Smooth muscle cell (in vitro differentiated cells): ENCODE measurements around the gene SLC6A7. TPM values are rescaled to one million over a fixed set of nuclear protein-coding genes. Genes with fewer than 3 reads are reported as not detected.

ENCODE experiments used
- DNase-seq: peaks from one replicate; lab custom pipeline; 2025; ENCODE audit not compliant: unreplicated experiment; lab: John Stamatoyannopoulos, UW
- H2AFZ ChIP-seq: fragments of 200-600 bp; sonication (generic); 2 replicates; pipeline ENCODE4 v1.6.0; 2016; ENCODE audit warnings: antibody characterized with exemption, low read depth, mild to moderate bottlenecking
- H3F3A ChIP-seq: fragments of 200-600 bp; sonication (generic); 2 replicates; pipeline ENCODE4 v1.6.0; 2017; ENCODE audit warnings: antibody characterized with exemption, low read depth
- H3K27ac ChIP-seq: fragments of 200-600 bp; sonication (generic); 2 replicates; pipeline ENCODE4 v1.5.1; 2016; ENCODE audit warnings: low read depth, mild to moderate bottlenecking
- H3K27me3 ChIP-seq: fragments of 200-600 bp; sonication (generic); 2 replicates; pipeline ENCODE4 v1.6.1; 2016; ENCODE audit warnings: low read depth, mild to moderate bottlenecking
- H3K36me3 ChIP-seq: fragments of 200-600 bp; sonication (generic); 2 replicates; pipeline ENCODE4 v1.5.1; 2016; ENCODE audit warnings: low read depth
- H3K4me1 ChIP-seq: fragments of 200-600 bp; sonication (generic); 2 replicates; pipeline ENCODE4 v1.5.1; 2016; ENCODE audit warnings: low read depth
- H3K4me2 ChIP-seq: fragments of 200-600 bp; sonication (generic); 2 replicates; pipeline ENCODE4 v1.6.0; 2016; ENCODE audit warnings: mild to moderate bottlenecking
- H3K4me3 ChIP-seq: fragments of 200-600 bp; sonication (generic); 2 replicates; pipeline ENCODE4 v1.5.1; 2016; ENCODE audit warnings: mild to moderate bottlenecking
- H3K79me2 ChIP-seq: fragments of 200-600 bp; sonication (generic); 2 replicates; pipeline ENCODE4 v1.6.0; 2016; ENCODE audit warnings: low read depth, mild to moderate bottlenecking
- H3K9ac ChIP-seq: fragments of 200-600 bp; sonication (generic); 2 replicates; pipeline ENCODE4 v1.6.0; 2016; ENCODE audit warnings: low read depth
- H3K9me3 ChIP-seq: fragments of 200-600 bp; sonication (generic); replicated peaks from 2 replicates; pipeline ENCODE4 v1.5.1; 2016; ENCODE audit warnings: low read depth
- H4K20me1 ChIP-seq: fragments of 200-600 bp; sonication (generic); 2 replicates; pipeline ENCODE4 v1.6.0; 2016; ENCODE audit warnings: low read depth
- WGBS: methylation state at CpG from one replicate; pipeline ENCODE4 v1.1.7; 2016; ENCODE audit warnings: low lambda C conversion rate; 5-methylcytosine and 5-hydroxymethylcytosine counted together
- polyA plus RNA-seq: library from polyadenylated mRNA; unstranded; fragments of >200 nt; fragmentation: Nextera tagmentation; extraction: Ambion mirVana; gene quantifications from 2 replicates; pipeline ENCODE4 v1.2.1, GENCODE V29; 2016
- total RNA-seq: library from RNA; depleted of rRNA; stranded (reverse); fragments of >200 nt; gene quantifications from 2 replicates; pipeline ENCODE4 v1.2.3, GENCODE V29; 2014
- TF ChIP-seq, protein P1 (sequence below): fragments of 200-600 bp; sonication (generic); IDR thresholded peaks from 2 replicates; pipeline ENCODE4 v1.5.1; 2017; ENCODE audit warnings: borderline replicate concordance, mild to moderate bottlenecking, antibody characterized with exemption; ENCODE audit not compliant: insufficient read depth, poor library complexity, severe bottlenecking

SLC6A7 gene
- total and polyA plus RNA-seq, 2 experiments from 2014 or later = 0.10 TPM; not detected in 1

GRCh38 chr5:150153957-150154617 lies 35.8 kb upstream of the SLC6A7 start:
- Histone ChIP-seq H3K36me3 (no peaks in the 10 kb centered on the region), H3K4me2 (peak overlapping the region; percentile 94), H3K79me2 (peaks cover 63% of the 10 kb centered on the region), H3K4me3 (peak overlapping the region; percentile 70), H3K9ac (peak overlapping the region; percentile 78), H4K20me1 (peaks cover 54% of the 10 kb centered on the region), H3K27me3 (no peaks in the 10 kb centered on the region), H3F3A (peaks cover 24% of the 10 kb centered on the region), H3K9me3 (no peaks in the 10 kb centered on the region), H3K27ac (peak overlapping the region; percentile 100), H2AFZ (no peak overlapping the region), H3K4me1 (peaks cover 39% of the 10 kb centered on the region)
- 23% methylated on average over 9 of the region's 9 CpGs for WGBS
- TF ChIP-seq, protein P1, sequence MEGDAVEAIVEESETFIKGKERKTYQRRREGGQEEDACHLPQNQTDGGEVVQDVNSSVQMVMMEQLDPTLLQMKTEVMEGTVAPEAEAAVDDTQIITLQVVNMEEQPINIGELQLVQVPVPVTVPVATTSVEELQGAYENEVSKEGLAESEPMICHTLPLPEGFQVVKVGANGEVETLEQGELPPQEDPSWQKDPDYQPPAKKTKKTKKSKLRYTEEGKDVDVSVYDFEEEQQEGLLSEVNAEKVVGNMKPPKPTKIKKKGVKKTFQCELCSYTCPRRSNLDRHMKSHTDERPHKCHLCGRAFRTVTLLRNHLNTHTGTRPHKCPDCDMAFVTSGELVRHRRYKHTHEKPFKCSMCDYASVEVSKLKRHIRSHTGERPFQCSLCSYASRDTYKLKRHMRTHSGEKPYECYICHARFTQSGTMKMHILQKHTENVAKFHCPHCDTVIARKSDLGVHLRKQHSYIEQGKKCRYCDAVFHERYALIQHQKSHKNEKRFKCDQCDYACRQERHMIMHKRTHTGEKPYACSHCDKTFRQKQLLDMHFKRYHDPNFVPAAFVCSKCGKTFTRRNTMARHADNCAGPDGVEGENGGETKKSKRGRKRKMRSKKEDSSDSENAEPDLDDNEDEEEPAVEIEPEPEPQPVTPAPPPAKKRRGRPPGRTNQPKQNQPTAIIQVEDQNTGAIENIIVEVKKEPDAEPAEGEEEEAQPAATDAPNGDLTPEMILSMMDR = no peak
- DNase-seq = no peak

GRCh38 chr5:150154618-150155128 lies 35.2 kb upstream of the SLC6A7 start:
- H3K9me3 ChIP-seq = no peaks in the 10 kb centered on the region
- peak overlapping the region; percentile 100 for H3K27ac ChIP-seq
- no peaks in the 10 kb centered on the region for H3K27me3 ChIP-seq
- H3K36me3 ChIP-seq = no peaks in the 10 kb centered on the region
- H3K4me3 ChIP-seq = peak overlapping the region; percentile 70
- H3F3A ChIP-seq = peaks cover 20% of the 10 kb centered on the region
- H4K20me1 ChIP-seq = peaks cover 48% of the 10 kb centered on the region
- no peak overlapping the region for H2AFZ ChIP-seq
- H3K4me2 ChIP-seq = peak overlapping the region; percentile 94
- TF ChIP-seq, protein P1 = peak; percentile 25
- no peak for DNase-seq
- peak overlapping the region; percentile 78 for H3K9ac ChIP-seq
- 6% methylated on average over 7 of the region's 7 CpGs for WGBS
- H3K79me2 ChIP-seq = peaks cover 58% of the 10 kb centered on the region
- H3K4me1 ChIP-seq = peaks cover 33% of the 10 kb centered on the region

- no peaks in the 10 kb centered on the region for H3K27me3 ChIP-seq
- 8% methylated on average over 12 of the region's 17 CpGs for WGBS
- TF ChIP-seq, protein P1 = no peak
- H3K79me2 ChIP-seq = peaks cover 50% of the 10 kb centered on the region
- H3F3A ChIP-seq = peaks cover 17% of the 10 kb centered on the region
- H3K9ac ChIP-seq = peak within 1 kb of the TSS; percentile 78
- no peaks in the 10 kb centered on the region for H3K9me3 ChIP-seq
- peak within 1 kb of the TSS; percentile 100 for H3K27ac ChIP-seq
- DNase-seq = peak; percentile 79
- no peaks in the 10 kb centered on the region for H3K36me3 ChIP-seq
- H3K4me2 ChIP-seq = peak within 1 kb of the TSS; percentile 94
- peaks cover 27% of the 10 kb centered on the region for H3K4me1 ChIP-seq
- no peak within 1 kb of the TSS for H2AFZ ChIP-seq
- peaks cover 40% of the 10 kb centered on the region for H4K20me1 ChIP-seq
- H3K4me3 ChIP-seq = peak within 1 kb of the TSS; percentile 70
Observed at GRCh38 chr5:150155258-150156026, 34.4 kb upstream of the SLC6A7 start, which contains the start of gene PDGFRB. PDGFRB (minus strand) TSS chr5:150155845; CDS start chr5:150137047, 18,798 bp downstream.
